Hepatocyte (in vitro differentiated cells): Measurements from ENCODE around the gene SHISA6. TPM values are rescaled to one million over a fixed set of nuclear protein-coding genes. Genes with fewer than 3 reads are reported as not detected.

ENCODE experiments used
- DNase-seq: peaks from one replicate; pipeline ENCODE4 v3.0.0-alpha.2; 2016; ENCODE audit warnings: low spot score
- H2AFZ ChIP-seq: fragments of 200-600 bp; sonication (generic); 2 replicates; pipeline ENCODE4 v1.6.0; 2016; ENCODE audit warnings: antibody characterized with exemption, mild to moderate bottlenecking
- H3K27ac ChIP-seq: fragments of 200-600 bp; sonication (generic); 2 replicates; pipeline ENCODE4 v1.5.1; 2016; ENCODE audit warnings: mild to moderate bottlenecking
- H3K27me3 ChIP-seq: fragments of 200-600 bp; sonication (generic); 2 replicates; pipeline ENCODE4 v1.6.1; 2016
- H3K36me3 ChIP-seq: fragments of 200-600 bp; sonication (generic); replicated peaks from 2 replicates; pipeline ENCODE4 v1.5.1; 2016; ENCODE audit warnings: low read depth; ENCODE audit not compliant: insufficient read depth
- H3K4me1 ChIP-seq: fragments of 200-600 bp; sonication (generic); 2 replicates; pipeline ENCODE4 v1.5.1; 2016; ENCODE audit warnings: mild to moderate bottlenecking, moderate library complexity; ENCODE audit not compliant: insufficient read depth
- H3K4me2 ChIP-seq: fragments of 200-600 bp; sonication (generic); 2 replicates; pipeline ENCODE4 v1.6.0; 2016
- H3K4me3 ChIP-seq: fragments of 200-600 bp; sonication (generic); 2 replicates; pipeline ENCODE4 v1.5.1; 2016; ENCODE audit warnings: mild to moderate bottlenecking
- H3K79me2 ChIP-seq: fragments of 200-600 bp; sonication (generic); 2 replicates; pipeline ENCODE4 v1.6.0; 2017; ENCODE audit warnings: mild to moderate bottlenecking
- H3K9me2 ChIP-seq: fragments of 200-600 bp; sonication (generic); replicated peaks from 2 replicates; pipeline ENCODE4 v1.6.0; 2017; ENCODE audit warnings: mild to moderate bottlenecking; ENCODE audit not compliant: insufficient read depth
- H3K9me3 ChIP-seq: fragments of 200-600 bp; sonication (generic); 2 replicates; pipeline ENCODE4 v1.5.1; 2016; ENCODE audit warnings: low read depth, mild to moderate bottlenecking
- H4K20me1 ChIP-seq: fragments of 200-600 bp; sonication (generic); 2 replicates; pipeline ENCODE4 v1.6.0; 2016; ENCODE audit warnings: mild to moderate bottlenecking; ENCODE audit not compliant: insufficient read depth, poor library complexity, severe bottlenecking
- CTCF ChIP-seq: fragments of 200-600 bp; sonication (generic); IDR thresholded peaks from 2 replicates; pipeline ENCODE4 v1.5.1; 2016; ENCODE audit warnings: antibody characterized with exemption, mild to moderate bottlenecking; ENCODE audit not compliant: poor library complexity
- EZH2 ChIP-seq: fragments of 200-600 bp; sonication (generic); IDR thresholded peaks from 2 replicates; pipeline ENCODE4 v1.6.1; 2016; ENCODE audit warnings: antibody characterized with exemption, mild to moderate bottlenecking, borderline replicate concordance
- EZH2phosphoT487 ChIP-seq: fragments of 200-600 bp; sonication (generic); IDR thresholded peaks from one replicate; pipeline ENCODE4 v1.6.1; 2018; ENCODE audit warnings: antibody characterized with exemption, mild to moderate bottlenecking, low read depth, moderate library complexity; ENCODE audit not compliant: unreplicated experiment, severe bottlenecking
- WGBS: methylation state at CpG from one replicate; pipeline ENCODE4 v1.1.6; 2016; ENCODE audit warnings: low lambda C conversion rate; ENCODE audit errors: missing lambda C conversion rate; 5-methylcytosine and 5-hydroxymethylcytosine counted together
- polyA plus RNA-seq: library from polyadenylated mRNA; unstranded; fragments of >200 nt; fragmentation: Nextera tagmentation; extraction: Ambion mirVana; gene quantifications from 2 replicates; pipeline ENCODE4 v1.2.1, GENCODE V29; 2016
- total RNA-seq: library from RNA; depleted of rRNA; stranded (reverse); fragments of >200 nt; gene quantifications from 2 replicates; pipeline ENCODE4 v1.2.3, GENCODE V29; 2014

SHISA6 gene
- total and polyA plus RNA-seq, 2 experiments from 2014 or later, result 0.21 to 0.80 TPM

GRCh38 chr17:11245187-11245586 lies 4.2 kb downstream of the SHISA6 start:
- no peak for TF ChIP-seq EZH2
- TF ChIP-seq CTCF, result no peak
- no peak for TF ChIP-seq EZH2phosphoT487
- H3K27ac ChIP-seq, result no peak overlapping the region
- H3K9me2 ChIP-seq, result no peaks in the 10 kb centered on the region
- DNase-seq, result no peak
- no peak overlapping the region for H2AFZ ChIP-seq
- H4K20me1 ChIP-seq, result no peaks in the 10 kb centered on the region
- H3K9me3 ChIP-seq, result no peaks in the 10 kb centered on the region
- no peaks in the 10 kb centered on the region for H3K36me3 ChIP-seq
- 76% methylated on average over 7 of the region's 7 CpGs for WGBS
- no peak overlapping the region for H3K4me3 ChIP-seq
- H3K27me3 ChIP-seq, result peaks cover 39% of the 10 kb centered on the region
- H3K79me2 ChIP-seq, result no peaks in the 10 kb centered on the region
- H3K4me2 ChIP-seq, result no peak overlapping the region
- H3K4me1 ChIP-seq, result no peaks in the 10 kb centered on the region

- peaks cover 39% of the 10 kb centered on the region for H3K27me3 ChIP-seq
- no peak for TF ChIP-seq EZH2phosphoT487
- TF ChIP-seq CTCF, result no peak
- TF ChIP-seq EZH2, result no peak
- H4K20me1 ChIP-seq, result no peaks in the 10 kb centered on the region
- H3K9me2 ChIP-seq, result no peaks in the 10 kb centered on the region
- H3K79me2 ChIP-seq, result no peaks in the 10 kb centered on the region
- no peak overlapping the region for H3K27ac ChIP-seq
- no peaks in the 10 kb centered on the region for H3K36me3 ChIP-seq
- 86% methylated on average over 3 of the region's 3 CpGs for WGBS
- H2AFZ ChIP-seq, result no peak overlapping the region
- no peaks in the 10 kb centered on the region for H3K9me3 ChIP-seq
- H3K4me1 ChIP-seq, result no peaks in the 10 kb centered on the region
- no peak for DNase-seq
- no peak overlapping the region for H3K4me2 ChIP-seq
- no peak overlapping the region for H3K4me3 ChIP-seq
Observed at GRCh38 chr17:11245791-11246190, 4.8 kb downstream of the SHISA6 start.

GRCh38 chr17:11250161-11250560 lies 9.1 kb downstream of the SHISA6 start:
- WGBS, result 89% methylated on average over 7 of the region's 7 CpGs
- Histone ChIP-seq H3K27me3 (peaks cover 6% of the 10 kb centered on the region), H3K4me1 (no peaks in the 10 kb centered on the region), H2AFZ (no peak overlapping the region), H3K4me3 (no peak overlapping the region), H3K36me3 (no peaks in the 10 kb centered on the region), H3K79me2 (no peaks in the 10 kb centered on the region), H4K20me1 (no peaks in the 10 kb centered on the region), H3K4me2 (no peak overlapping the region), H3K27ac (no peak overlapping the region), H3K9me2 (no peaks in the 10 kb centered on the region), H3K9me3 (no peaks in the 10 kb centered on the region)
- no peak for TF ChIP-seq EZH2phosphoT487
- TF ChIP-seq EZH2, result no peak
- TF ChIP-seq CTCF, result no peak
- no peak for DNase-seq

GRCh38 chr17:11251561-11252107 lies 10.6 kb downstream of the SHISA6 start:
- H3K4me3 ChIP-seq, result no peak overlapping the region
- no peak for TF ChIP-seq EZH2phosphoT487
- TF ChIP-seq EZH2, result no peak
- TF ChIP-seq CTCF, result no peak
- H3K36me3 ChIP-seq, result no peaks in the 10 kb centered on the region

More at GRCh38 chr17:11251561-11252107, 10.6 kb downstream of the SHISA6 start:
- H2AFZ ChIP-seq, result no peak overlapping the region
- H3K9me2 ChIP-seq, result no peaks in the 10 kb centered on the region
- no peak overlapping the region for H3K27ac ChIP-seq
- no peaks in the 10 kb centered on the region for H3K79me2 ChIP-seq
- H3K27me3 ChIP-seq, result peaks cover 6% of the 10 kb centered on the region
- DNase-seq, result no peak
- H3K4me2 ChIP-seq, result no peak overlapping the region
- H3K9me3 ChIP-seq, result no peaks in the 10 kb centered on the region
- no peaks in the 10 kb centered on the region for H3K4me1 ChIP-seq
- H4K20me1 ChIP-seq, result no peaks in the 10 kb centered on the region
- WGBS, result 77% methylated on average over 11 of the region's 11 CpGs
